Activated B cell treated with CpG ODN at 0.5 μM for 24 hours (primary cell): ENCODE results near the gene DTNA. TPM values are rescaled to one million over a fixed set of nuclear protein-coding genes. Genes with fewer than 3 reads are reported as not detected.

Source experiments
- ATAC-seq: fragments of 200-7000 bp; cut with Tn5 transposase; one replicate; pipeline ENCODE4 v1.10.0; 2021; ENCODE audit warnings: low read depth, mild to moderate bottlenecking, moderate library complexity
- CTCF ChIA-PET: fragments of 350-600 bp; sonication (Branson Sonifier 250); formaldehyde crosslinking; loops from one replicate; lab custom pipeline; 2021; ENCODE audit warnings: antibody characterized with exemption; lab: Charles Lee
- POLR2A ChIA-PET: fragments of 350-600 bp; sonication (Branson Sonifier 250); formaldehyde crosslinking; loops from one replicate; lab custom pipeline; 2021; ENCODE audit warnings: antibody characterized with exemption; lab: Charles Lee
- DNase-seq: peaks from one replicate; pipeline ENCODE4 v3.0.0; 2022
- H3K27ac Mint-ChIP-seq: one replicate; pipeline ENCODE4 v1.8.0; 2020; ENCODE audit warnings: mixed read lengths
- H3K27me3 Mint-ChIP-seq: one replicate; pipeline ENCODE4 v1.8.0; 2021; ENCODE audit warnings: mixed read lengths
- H3K36me3 Mint-ChIP-seq: one replicate; pipeline ENCODE4 v1.8.0; 2021; ENCODE audit warnings: low read depth, mixed read lengths
- H3K4me1 Mint-ChIP-seq: one replicate; pipeline ENCODE4 v1.8.0; 2021; ENCODE audit warnings: mixed read lengths
- H3K4me3 Mint-ChIP-seq: one replicate; pipeline ENCODE4 v1.8.0; 2020; ENCODE audit warnings: mild to moderate bottlenecking, mixed read lengths
- H3K9me3 Mint-ChIP-seq: one replicate; pipeline ENCODE4 v1.8.0; 2020; ENCODE audit warnings: mixed read lengths
- intact Hi-C: fragments of 100-400 bp; cut with micrococcal nuclease; formaldehyde crosslinking; loops from one replicate; pipeline ENCODE4 v1.15.1; 2024
- total RNA-seq: library from RNA; stranded (reverse); gene quantifications from 2 replicates; pipeline ENCODE4 v1.2.3, GENCODE V29; 2022
- TF ChIP-seq, protein P1 (sequence below): fragments of 200-600 bp; IDR thresholded peaks from one replicate; pipeline ENCODE4 v1.8.0; 2022; ENCODE audit warnings: antibody characterized with exemption, mild to moderate bottlenecking

The DTNA gene
- total RNA-seq, 1 donor from 2014 or later, result not detected

DNA sequence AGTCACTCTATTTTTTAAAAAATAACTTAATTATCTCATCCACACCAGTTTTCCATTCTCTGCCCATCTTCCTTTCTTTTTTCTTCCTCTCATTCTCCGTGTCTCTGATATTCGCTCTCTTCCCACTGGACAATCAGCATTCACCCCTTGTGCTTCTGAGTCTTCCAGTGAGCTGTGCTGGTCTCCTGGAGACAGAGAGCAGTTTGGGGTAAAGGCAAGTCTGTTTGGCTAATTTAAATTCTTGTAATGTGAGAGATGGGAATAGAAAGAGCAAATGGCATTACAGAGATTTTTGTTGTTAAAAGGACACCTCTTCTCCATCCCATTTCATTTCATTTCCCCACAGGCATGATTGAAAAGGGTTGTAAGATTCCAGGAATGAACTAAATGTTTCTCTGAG is 107.5 kb downstream of the DTNA start:
- no peak overlapping the region for H3K4me3 Mint-ChIP-seq
- DNase-seq, result no peak
- intact Hi-C loops, result no loop called here
- peaks cover 3% of the 10 kb centered on the region for H3K27me3 Mint-ChIP-seq
- H3K27ac Mint-ChIP-seq, result no peak overlapping the region
- H3K4me1 Mint-ChIP-seq, result no peaks in the 10 kb centered on the region
- no peak for ATAC-seq
- TF ChIP-seq, protein P1, sequence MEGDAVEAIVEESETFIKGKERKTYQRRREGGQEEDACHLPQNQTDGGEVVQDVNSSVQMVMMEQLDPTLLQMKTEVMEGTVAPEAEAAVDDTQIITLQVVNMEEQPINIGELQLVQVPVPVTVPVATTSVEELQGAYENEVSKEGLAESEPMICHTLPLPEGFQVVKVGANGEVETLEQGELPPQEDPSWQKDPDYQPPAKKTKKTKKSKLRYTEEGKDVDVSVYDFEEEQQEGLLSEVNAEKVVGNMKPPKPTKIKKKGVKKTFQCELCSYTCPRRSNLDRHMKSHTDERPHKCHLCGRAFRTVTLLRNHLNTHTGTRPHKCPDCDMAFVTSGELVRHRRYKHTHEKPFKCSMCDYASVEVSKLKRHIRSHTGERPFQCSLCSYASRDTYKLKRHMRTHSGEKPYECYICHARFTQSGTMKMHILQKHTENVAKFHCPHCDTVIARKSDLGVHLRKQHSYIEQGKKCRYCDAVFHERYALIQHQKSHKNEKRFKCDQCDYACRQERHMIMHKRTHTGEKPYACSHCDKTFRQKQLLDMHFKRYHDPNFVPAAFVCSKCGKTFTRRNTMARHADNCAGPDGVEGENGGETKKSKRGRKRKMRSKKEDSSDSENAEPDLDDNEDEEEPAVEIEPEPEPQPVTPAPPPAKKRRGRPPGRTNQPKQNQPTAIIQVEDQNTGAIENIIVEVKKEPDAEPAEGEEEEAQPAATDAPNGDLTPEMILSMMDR, result no peak
- CTCF ChIA-PET, result no interaction called here
- no peaks in the 10 kb centered on the region for H3K9me3 Mint-ChIP-seq
- POLR2A ChIA-PET, result no interaction called here
- no peaks in the 10 kb centered on the region for H3K36me3 Mint-ChIP-seq

DNA sequence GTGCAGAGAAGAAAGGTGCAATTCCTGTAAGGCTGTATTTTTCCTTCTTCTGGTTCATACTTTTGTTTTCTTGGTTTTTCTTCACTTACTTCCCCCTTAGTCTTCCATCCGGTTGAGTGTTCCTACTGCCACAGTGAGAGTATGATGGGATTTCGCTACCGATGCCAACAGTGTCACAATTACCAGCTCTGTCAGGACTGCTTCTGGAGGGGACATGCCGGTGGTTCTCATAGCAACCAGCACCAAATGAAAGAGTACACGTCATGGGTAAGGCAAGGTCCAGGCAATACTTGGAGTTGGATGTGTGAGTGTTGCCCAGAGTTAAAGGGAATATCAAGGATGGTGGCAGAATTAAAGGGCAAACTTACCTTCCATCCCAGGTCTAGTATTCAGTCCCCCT is 108.0 kb downstream of the DTNA start:
- TF ChIP-seq, protein P1, result no peak
- Mint-ChIP-seq H3K4me3 (no peak overlapping the region), H3K4me1 (no peaks in the 10 kb centered on the region), H3K9me3 (no peaks in the 10 kb centered on the region), H3K27ac (no peak overlapping the region), H3K27me3 (peaks cover 3% of the 10 kb centered on the region), H3K36me3 (no peaks in the 10 kb centered on the region)
- POLR2A ChIA-PET, result no interaction called here
- CTCF ChIA-PET, result no interaction called here
- no peak for ATAC-seq
- intact Hi-C loops, result no loop called here
- no peak for DNase-seq

DNA sequence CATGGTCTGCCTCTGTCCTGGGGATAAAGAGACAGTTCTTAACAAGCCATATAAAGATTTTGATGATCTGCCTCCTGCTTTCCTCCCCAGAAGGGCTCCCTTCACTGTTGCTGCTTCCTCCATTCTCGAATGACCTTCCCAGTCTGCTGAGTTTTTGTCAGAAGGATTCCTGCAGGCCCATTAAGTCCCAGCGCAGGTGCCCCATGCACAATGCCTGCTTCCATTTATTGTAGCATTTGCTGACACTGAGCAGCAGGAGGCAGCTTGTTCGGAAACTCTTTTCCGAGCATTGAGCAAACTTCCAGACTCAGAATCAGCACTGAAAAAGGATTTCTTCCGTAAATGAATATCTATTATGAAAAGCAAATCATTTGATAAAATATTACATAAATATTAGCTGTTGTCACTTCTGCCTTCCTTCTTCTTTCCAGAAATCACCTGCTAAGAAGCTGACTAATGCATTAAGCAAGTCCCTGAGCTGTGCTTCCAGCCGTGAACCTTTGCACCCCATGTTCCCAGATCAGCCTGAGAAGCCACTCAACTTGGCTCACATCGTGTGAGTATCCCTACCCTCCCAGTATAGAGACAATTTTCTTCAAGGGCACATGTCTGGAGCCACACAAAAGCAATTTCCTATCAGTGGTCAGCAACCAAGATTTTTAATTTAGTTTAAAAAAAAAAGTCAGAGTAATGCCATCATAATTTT is 110.4 kb downstream of the DTNA start:
- Mint-ChIP-seq H3K4me1 (no peaks in the 10 kb centered on the region), H3K4me3 (no peak overlapping the region), H3K27me3 (no peaks in the 10 kb centered on the region), H3K27ac (no peak overlapping the region), H3K36me3 (no peaks in the 10 kb centered on the region), H3K9me3 (no peaks in the 10 kb centered on the region)
- DNase-seq (no peak), ATAC-seq (no peak)
- TF ChIP-seq, protein P1, result no peak
- ChIA-PET POLR2A (no interaction called here), CTCF (no interaction called here)
- intact Hi-C loops, result loop anchor here (10.0 kb wide), 1 partner anchor 64 kb away; no protein-coding TSS in a partner anchor

DNA sequence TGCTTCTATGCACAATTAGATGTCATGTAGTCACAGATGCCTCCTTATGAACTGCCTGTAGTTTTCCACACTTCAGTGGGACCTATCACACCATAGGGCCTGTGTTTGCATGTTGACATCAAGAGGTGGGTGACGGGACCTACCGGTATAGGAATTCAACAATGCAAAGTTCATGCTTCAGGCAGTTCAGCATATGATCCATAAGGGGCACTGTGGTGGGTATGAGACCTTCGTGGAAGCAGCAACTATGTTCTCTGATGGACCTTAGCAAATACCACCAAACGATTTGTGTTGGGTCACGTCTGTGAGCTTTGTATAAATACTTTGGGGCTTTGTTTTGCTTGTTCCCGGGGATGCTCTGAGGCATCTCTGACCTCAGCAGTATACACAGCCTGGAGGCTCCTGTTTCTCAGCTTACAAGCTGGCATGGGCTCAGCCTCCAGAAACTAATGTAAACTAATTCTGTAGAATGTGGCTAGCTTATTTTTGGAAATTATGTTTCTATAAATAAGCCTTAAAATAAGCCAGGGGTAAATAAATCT is 111.6 kb downstream of the DTNA start:
- ChIA-PET POLR2A (no interaction called here), CTCF (no interaction called here)
- Mint-ChIP-seq H3K27ac (no peak overlapping the region), H3K4me1 (no peaks in the 10 kb centered on the region), H3K27me3 (no peaks in the 10 kb centered on the region), H3K36me3 (no peaks in the 10 kb centered on the region), H3K4me3 (no peak overlapping the region), H3K9me3 (no peaks in the 10 kb centered on the region)
- TF ChIP-seq, protein P1, result no peak
- ATAC-seq (no peak), DNase-seq (no peak)
- intact Hi-C loops, result loop anchor here (10.0 kb wide), 1 partner anchor 63 kb away; no protein-coding TSS in a partner anchor

DNA sequence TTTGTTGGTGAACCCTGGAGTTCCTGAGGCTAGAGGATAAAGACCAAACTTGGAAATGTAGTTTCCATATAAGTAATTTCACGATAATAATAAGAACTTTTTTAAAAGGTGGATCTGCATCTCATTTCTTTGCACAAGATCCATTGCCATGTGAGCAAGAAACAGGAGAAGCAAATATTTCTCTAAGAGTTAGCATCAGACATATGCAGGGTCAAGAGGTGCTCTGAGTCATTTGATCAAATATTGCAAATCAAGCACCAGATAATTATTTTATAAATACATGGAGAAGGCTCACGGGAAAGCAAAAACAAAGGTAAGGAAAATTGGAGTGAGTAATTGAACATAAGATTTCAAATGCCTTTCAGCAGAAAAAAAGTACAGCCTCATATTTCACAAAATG is 118.0 kb downstream of the DTNA start:
- H3K4me3 Mint-ChIP-seq, result no peak overlapping the region
- H3K27ac Mint-ChIP-seq, result no peak overlapping the region
- TF ChIP-seq, protein P1, result no peak
- ChIA-PET POLR2A (no interaction called here), CTCF (no interaction called here)
- H3K27me3 Mint-ChIP-seq, result peaks cover 2% of the 10 kb centered on the region
- DNase-seq, result no peak
- intact Hi-C loops, result loop anchor here (10.0 kb wide), 1 partner anchor 57 kb away; no protein-coding TSS in a partner anchor
- no peak for ATAC-seq
- no peaks in the 10 kb centered on the region for H3K36me3 Mint-ChIP-seq
- no peaks in the 10 kb centered on the region for H3K4me1 Mint-ChIP-seq
- no peaks in the 10 kb centered on the region for H3K9me3 Mint-ChIP-seq
